ENCODE measurements around the gene PDGFD.

GRCh38 chr11:103944251-103944940, 219.6 kb downstream of the PDGFD start:
- TF ChIP-seq CTCF (IDR thresholded peaks at IDR 0.05) (no peak), POLR2A (IDR thresholded peaks at IDR 0.05) (no peak), POLR2AphosphoS5 (IDR thresholded peaks at IDR 0.05) (no peak)
